Measurements from ENCODE around the gene PKP2. TPM values are rescaled to one million over a fixed set of nuclear protein-coding genes. Genes with fewer than 3 reads are reported as not detected.
"Not testable (repeated sequence)": the region's sequence is repeated elsewhere in the genome, so short reads cannot be mapped to it uniquely, and the experiment has no call there.

Gene PKP2
- total RNA-seq, 4 donors from 2014 or later: 0.62 to 3.3 (median 1.2) TPM

GRCh38 chr12:32884962-32885361 is 11.6 kb downstream of the PKP2 start:
- peaks cover 19% of the 10 kb centered on the region for H3K27me3 ChIP-seq
- no peak overlapping the region for H3K4me3 ChIP-seq
- 73 to 85% methylated on average over 3 to 4 of the region's 4 CpGs for WGBS, 2 donors (ENCODE audit: low coverage in 1 of 2)
- H3K4me1 ChIP-seq: no peaks in the 10 kb centered on the region
- no peak overlapping the region for H3K27ac ChIP-seq
- no peaks in the 10 kb centered on the region for H3K9me3 ChIP-seq
- no peak for ATAC-seq
- TF ChIP-seq EP300 (IDR thresholded peaks at IDR 0.05) (no peak), CTCF (IDR thresholded peaks at IDR 0.05) (no peak), POLR2A (IDR thresholded peaks at IDR 0.05) (no peak), POLR2AphosphoS5 (IDR thresholded peaks at IDR 0.05) (no peak)
- H3K36me3 ChIP-seq: no peaks in the 10 kb centered on the region

GRCh38 chr12:32881702-32882101 is 14.9 kb downstream of the PKP2 start:
- peaks cover 10% of the 10 kb centered on the region for H3K27me3 ChIP-seq
- no peaks in the 10 kb centered on the region for H3K36me3 ChIP-seq
- no peaks in the 10 kb centered on the region for H3K9me3 ChIP-seq
- no peak for ATAC-seq
- no peak overlapping the region for H3K27ac ChIP-seq
- H3K4me1 ChIP-seq: no peaks in the 10 kb centered on the region
- H3K4me3 ChIP-seq: no peak overlapping the region
- TF ChIP-seq POLR2A (IDR thresholded peaks at IDR 0.05): no peak
- TF ChIP-seq POLR2AphosphoS5 (IDR thresholded peaks at IDR 0.05): no peak
- TF ChIP-seq EP300 (IDR thresholded peaks at IDR 0.05): no peak
- no peak for TF ChIP-seq CTCF (IDR thresholded peaks at IDR 0.05)
- 73 to 89% methylated on average over 4 to 5 of the region's 7 CpGs for WGBS, 2 donors (ENCODE audit: low coverage in 1 of 2)

- Histone ChIP-seq H3K27ac (no peak overlapping the region), H3K36me3 (no peaks in the 10 kb centered on the region), H3K4me1 (no peaks in the 10 kb centered on the region), H3K27me3 (peaks cover 10% of the 10 kb centered on the region), H3K4me3 (no peak overlapping the region), H3K9me3 (no peaks in the 10 kb centered on the region)
- no peak for ATAC-seq
- WGBS, 2 donors (ENCODE audit: low coverage in 1 of 2): 41 to 51% methylated on average over 3 of the region's 3 CpGs
- TF ChIP-seq POLR2A (IDR thresholded peaks at IDR 0.05): no peak
- no peak for TF ChIP-seq EP300 (IDR thresholded peaks at IDR 0.05)
- no peak for TF ChIP-seq CTCF (IDR thresholded peaks at IDR 0.05)
- TF ChIP-seq POLR2AphosphoS5 (IDR thresholded peaks at IDR 0.05): no peak
These were observed 15.5 kb downstream of the PKP2 start for GRCh38 chr12:32881107-32881506.

GRCh38 chr12:32879066-32879465 is 17.5 kb downstream of the PKP2 start:
- not testable (repeated sequence) for H3K4me3 ChIP-seq, ATAC-seq, H3K27me3 ChIP-seq, H3K9me3 ChIP-seq, H3K4me1 ChIP-seq, H3K36me3 ChIP-seq, H3K27ac ChIP-seq
- 78% methylated on average over 4 of the region's 7 CpGs for WGBS, 2 donors (ENCODE audit: low coverage in 1 of 2)

GRCh38 chr12:32877601-32878459 is 18.7 kb downstream of the PKP2 start:
- no peak overlapping the region for H3K27ac ChIP-seq
- 77% methylated on average over 6 of the region's 29 CpGs; no CpG with 5 or more reads in 1 of the 2 donors for WGBS, 2 donors (ENCODE audit: low coverage in 1 of 2)
- peak; percentile 40 for ATAC-seq
- no peak for TF ChIP-seq POLR2AphosphoS5 (IDR thresholded peaks at IDR 0.05)
- TF ChIP-seq EP300 (IDR thresholded peaks at IDR 0.05): no peak
- no peak for TF ChIP-seq POLR2A (IDR thresholded peaks at IDR 0.05)
- no peak for TF ChIP-seq CTCF (IDR thresholded peaks at IDR 0.05)
- no peaks in the 10 kb centered on the region for H3K4me1 ChIP-seq
- no peak overlapping the region for H3K4me3 ChIP-seq
- H3K9me3 ChIP-seq: no peaks in the 10 kb centered on the region
- peaks cover 7% of the 10 kb centered on the region for H3K27me3 ChIP-seq
- H3K36me3 ChIP-seq: no peaks in the 10 kb centered on the region
